Endodermal cell (in vitro differentiated cells): Measurements from ENCODE around the gene LRRC49. TPM values are rescaled to one million over a fixed set of nuclear protein-coding genes. Genes with fewer than 3 reads are reported as not detected.

Experiments used
- DNase-seq: peaks from one replicate; pipeline ENCODE4 v3.0.0-alpha.2; 2017
- H3K27ac ChIP-seq: 2 replicates; pipeline ENCODE4 v1.5.1; 2013; ENCODE audit warnings: mild to moderate bottlenecking, low read depth, low read length, moderate library complexity
- H3K27me3 ChIP-seq: 2 replicates; pipeline ENCODE4 v1.6.1; 2013; ENCODE audit warnings: mild to moderate bottlenecking, low read length, moderate library complexity; ENCODE audit not compliant: insufficient read depth, control insufficient read depth, poor library complexity, severe bottlenecking
- H3K36me3 ChIP-seq: 2 replicates; pipeline ENCODE4 v1.7.0; 2013; ENCODE audit warnings: mild to moderate bottlenecking, low read length, moderate library complexity; ENCODE audit not compliant: control insufficient read depth, insufficient read depth
- H3K4me1 ChIP-seq: one replicate; pipeline ENCODE4 v1.7.0; 2013; ENCODE audit warnings: low read length; ENCODE audit not compliant: control insufficient read depth, insufficient read depth
- H3K4me3 ChIP-seq: 2 replicates; pipeline ENCODE4 v1.5.1; 2013; ENCODE audit warnings: mild to moderate bottlenecking, low read length, moderate library complexity
- H3K9ac ChIP-seq: 2 replicates; pipeline ENCODE4 v1.6.1; 2013; ENCODE audit warnings: mild to moderate bottlenecking, low read length, moderate library complexity; ENCODE audit not compliant: poor library complexity, severe bottlenecking; ENCODE audit errors: extremely low read depth
- H3K9me3 ChIP-seq: 2 replicates; pipeline ENCODE4 v1.6.1; 2013; ENCODE audit warnings: mild to moderate bottlenecking, low read length, moderate library complexity; ENCODE audit not compliant: control insufficient read depth
- H3K27ac Mint-ChIP-seq: 2 replicates; pipeline ENCODE4 v1.8.0; 2020; ENCODE audit warnings: mixed read lengths
- H3K27me3 Mint-ChIP-seq: 2 replicates; pipeline ENCODE4 v1.8.0; 2021; ENCODE audit warnings: mild to moderate bottlenecking, mixed read lengths; ENCODE audit not compliant: insufficient read depth
- H3K36me3 Mint-ChIP-seq: 2 replicates; pipeline ENCODE4 v1.8.0; 2020; ENCODE audit warnings: low read depth, mixed read lengths
- H3K4me1 Mint-ChIP-seq: 2 replicates; pipeline ENCODE4 v1.8.0; 2020; ENCODE audit warnings: mixed read lengths
- H3K4me3 Mint-ChIP-seq: 2 replicates; pipeline ENCODE4 v1.8.0; 2020; ENCODE audit warnings: mild to moderate bottlenecking, moderate library complexity, mixed read lengths
- H3K9me3 Mint-ChIP-seq: 2 replicates; pipeline ENCODE4 v1.8.0; 2020; ENCODE audit warnings: mild to moderate bottlenecking, mixed read lengths
- WGBS, 2 experiments: methylation state at CpG; one replicate each; pipeline versions ENCODE4 v1.1.5 to v1.1.7; 2013; ENCODE audit warnings: missing lambda C conversion rate in 2 of 2, mixed read lengths in 1 of 2; ENCODE audit not compliant: insufficient coverage in 1 of 2, insufficient read length in 1 of 2; 5-methylcytosine and 5-hydroxymethylcytosine counted together
- total RNA-seq, 2 donors: library from RNA; stranded (reverse); fragmentation: NEBNext Ultra II Directional in 1 of 2; extraction: Animal tissue kit (Norgen Biotek cat#: 25700) in 1 of 2; gene quantifications; 2 replicates in 1 of 2; 3 replicates in 1 of 2; pipeline ENCODE4 v1.2.1, GENCODE V29; 2021
- TF ChIP-seq, protein P1 (sequence below): fragments of 200-600 bp; sonication (generic); conservative IDR thresholded peaks from 2 replicates; pipeline ENCODE4 v1.5.0; 2021; ENCODE audit warnings: antibody characterized with exemption, mild to moderate bottlenecking

The LRRC49 gene
- total RNA-seq, 2 donors from 2014 or later: 6.6 to 10.7 TPM

DNA sequence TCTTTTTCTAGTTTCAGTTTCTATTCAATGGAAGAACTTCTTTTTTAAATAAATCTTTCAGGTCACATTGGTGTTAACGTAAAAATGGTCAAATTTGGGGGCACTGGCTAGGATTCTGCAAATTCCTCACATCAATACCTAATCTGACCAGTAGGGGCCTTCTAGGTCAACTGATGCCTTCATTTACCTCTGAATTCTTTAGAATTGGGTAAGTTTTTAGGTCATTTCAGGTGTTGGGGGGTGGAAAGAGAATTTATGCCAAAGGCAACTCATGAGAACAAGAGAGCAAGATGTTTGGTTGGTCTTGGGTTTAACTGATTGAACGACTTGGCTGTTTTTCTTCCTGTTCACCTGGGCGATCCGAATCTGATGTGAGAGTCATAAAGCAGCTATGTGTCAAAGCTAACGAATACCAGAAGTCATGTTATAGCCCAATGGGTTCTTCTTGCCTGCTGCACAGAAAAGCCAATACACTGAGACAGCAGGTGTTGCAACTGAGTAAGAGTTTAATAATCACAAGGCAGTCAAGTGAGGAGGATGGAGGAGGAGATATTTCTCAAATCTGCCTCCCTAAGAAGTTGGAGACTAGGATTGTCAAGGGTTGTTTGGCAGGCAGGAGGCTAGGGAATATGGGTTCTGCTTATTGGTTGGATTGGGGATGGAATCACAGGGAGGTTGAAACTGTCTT is 15.3 kb downstream of the LRRC49 start:
- H3K27ac ChIP-seq: no peak overlapping the region
- peaks cover 6% of the 10 kb centered on the region for H3K36me3 ChIP-seq
- no peaks in the 10 kb centered on the region for H3K27me3 ChIP-seq
- peaks cover 31% of the 10 kb centered on the region for H3K36me3 Mint-ChIP-seq
- DNase-seq: no peak
- no peaks in the 10 kb centered on the region for H3K27me3 Mint-ChIP-seq
- WGBS, 2 experiments: 94 to 95% methylated on average over 5 of the region's 5 CpGs
- no peak overlapping the region for H3K4me3 Mint-ChIP-seq
- H3K9me3 ChIP-seq: peaks cover 21% of the 10 kb centered on the region
- no peak overlapping the region for H3K27ac Mint-ChIP-seq
- H3K4me1 Mint-ChIP-seq: no peaks in the 10 kb centered on the region
- H3K4me3 ChIP-seq: peak overlapping the region; percentile 2
- peaks cover 16% of the 10 kb centered on the region for H3K9me3 Mint-ChIP-seq
- TF ChIP-seq, protein P1, sequence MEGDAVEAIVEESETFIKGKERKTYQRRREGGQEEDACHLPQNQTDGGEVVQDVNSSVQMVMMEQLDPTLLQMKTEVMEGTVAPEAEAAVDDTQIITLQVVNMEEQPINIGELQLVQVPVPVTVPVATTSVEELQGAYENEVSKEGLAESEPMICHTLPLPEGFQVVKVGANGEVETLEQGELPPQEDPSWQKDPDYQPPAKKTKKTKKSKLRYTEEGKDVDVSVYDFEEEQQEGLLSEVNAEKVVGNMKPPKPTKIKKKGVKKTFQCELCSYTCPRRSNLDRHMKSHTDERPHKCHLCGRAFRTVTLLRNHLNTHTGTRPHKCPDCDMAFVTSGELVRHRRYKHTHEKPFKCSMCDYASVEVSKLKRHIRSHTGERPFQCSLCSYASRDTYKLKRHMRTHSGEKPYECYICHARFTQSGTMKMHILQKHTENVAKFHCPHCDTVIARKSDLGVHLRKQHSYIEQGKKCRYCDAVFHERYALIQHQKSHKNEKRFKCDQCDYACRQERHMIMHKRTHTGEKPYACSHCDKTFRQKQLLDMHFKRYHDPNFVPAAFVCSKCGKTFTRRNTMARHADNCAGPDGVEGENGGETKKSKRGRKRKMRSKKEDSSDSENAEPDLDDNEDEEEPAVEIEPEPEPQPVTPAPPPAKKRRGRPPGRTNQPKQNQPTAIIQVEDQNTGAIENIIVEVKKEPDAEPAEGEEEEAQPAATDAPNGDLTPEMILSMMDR: peak; percentile 74
- no peak overlapping the region for H3K9ac ChIP-seq
- no peaks in the 10 kb centered on the region for H3K4me1 ChIP-seq

DNA sequence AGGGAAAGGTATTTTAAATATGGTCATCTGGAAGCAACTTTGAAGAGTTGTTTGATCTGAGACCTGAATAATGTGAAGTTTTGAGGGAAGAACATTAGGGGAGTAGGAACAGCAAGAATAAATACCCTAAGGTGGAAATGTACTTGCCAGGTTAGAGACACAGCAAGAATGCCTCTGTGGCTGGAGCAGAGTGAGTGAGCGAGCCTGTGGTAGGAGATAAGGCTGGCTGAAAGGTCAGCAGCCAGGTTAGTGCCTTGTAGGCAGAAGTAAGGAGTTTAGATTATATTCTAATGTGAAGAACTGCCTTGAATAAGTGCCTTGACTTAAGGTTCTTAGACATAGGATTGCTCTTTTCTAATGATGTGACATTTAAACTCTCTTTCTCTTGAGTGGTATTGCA is 18.3 kb downstream of the LRRC49 start:
- H3K36me3 Mint-ChIP-seq: peaks cover 29% of the 10 kb centered on the region
- H3K4me3 ChIP-seq: no peak overlapping the region
- no peaks in the 10 kb centered on the region for H3K27me3 ChIP-seq
- WGBS, 2 experiments: 74% methylated on average over 1 of the region's 1 CpG; no CpG with 5 or more reads in 1 of the 2 experiments
- peaks cover 16% of the 10 kb centered on the region for H3K9me3 Mint-ChIP-seq
- TF ChIP-seq, protein P1: no peak
- no peaks in the 10 kb centered on the region for H3K27me3 Mint-ChIP-seq
- H3K4me3 Mint-ChIP-seq: no peak overlapping the region
- H3K27ac ChIP-seq: no peak overlapping the region
- no peak for DNase-seq
- peaks cover 6% of the 10 kb centered on the region for H3K36me3 ChIP-seq
- no peak overlapping the region for H3K27ac Mint-ChIP-seq
- H3K9me3 ChIP-seq: peaks cover 21% of the 10 kb centered on the region
- H3K9ac ChIP-seq: no peak overlapping the region
- no peaks in the 10 kb centered on the region for H3K4me1 Mint-ChIP-seq
- no peaks in the 10 kb centered on the region for H3K4me1 ChIP-seq

DNA sequence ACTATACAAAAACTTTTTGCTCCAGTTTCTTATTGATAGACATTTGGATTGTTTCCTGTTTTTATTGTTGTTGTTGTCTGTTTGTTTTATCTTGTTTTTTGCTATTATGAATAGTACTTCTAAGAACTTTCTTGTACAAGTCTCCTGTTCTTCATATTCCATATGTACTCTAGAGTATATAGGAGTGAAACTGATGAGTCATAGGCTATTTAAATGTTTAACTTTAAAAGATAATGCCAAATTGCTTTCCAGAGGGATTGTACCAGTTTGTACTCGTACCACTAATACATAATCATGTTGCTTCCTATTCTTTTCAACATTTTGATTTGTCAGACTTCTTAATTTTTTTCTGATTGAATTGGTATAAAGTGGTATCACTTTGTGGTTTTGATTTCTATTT is 19.6 kb downstream of the LRRC49 start:
- H3K9me3 ChIP-seq: peaks cover 18% of the 10 kb centered on the region
- H3K36me3 ChIP-seq: peaks cover 6% of the 10 kb centered on the region
- H3K4me1 Mint-ChIP-seq: no peaks in the 10 kb centered on the region
- H3K36me3 Mint-ChIP-seq: peaks cover 22% of the 10 kb centered on the region
- no peaks in the 10 kb centered on the region for H3K4me1 ChIP-seq
- no peaks in the 10 kb centered on the region for H3K27me3 ChIP-seq
- no peak overlapping the region for H3K27ac ChIP-seq
- H3K4me3 ChIP-seq: no peak overlapping the region
- no peak overlapping the region for H3K9ac ChIP-seq
- TF ChIP-seq, protein P1: no peak
- H3K27me3 Mint-ChIP-seq: no peaks in the 10 kb centered on the region
- H3K9me3 Mint-ChIP-seq: peaks cover 16% of the 10 kb centered on the region
- no CpG with 5 or more reads among the region's 1 CpG for WGBS, 2 experiments
- H3K27ac Mint-ChIP-seq: no peak overlapping the region
- DNase-seq: no peak
- no peak overlapping the region for H3K4me3 Mint-ChIP-seq
